Effector memory CD4-positive, alpha-beta T cell (primary cell): ENCODE measurements around the gene MAK.

ENCODE experiments used
- DNase-seq, 3 donors: peaks; one replicate each; pipeline ENCODE4 v3.0.0-alpha.2; 2020
- H3K27ac ChIP-seq: 2 replicates; pipeline ENCODE4 v1.7.0; 2013; ENCODE audit warnings: mild to moderate bottlenecking, low read length, moderate library complexity; ENCODE audit not compliant: insufficient read depth, poor library complexity, severe bottlenecking
- H3K27me3 ChIP-seq: replicated peaks from 2 replicates; pipeline ENCODE4 v1.7.0; 2013; ENCODE audit warnings: mild to moderate bottlenecking, low read length; ENCODE audit not compliant: insufficient read depth, control insufficient read depth, poor library complexity, severe bottlenecking
- H3K36me3 ChIP-seq: 2 replicates; pipeline ENCODE4 v1.7.0; 2013; ENCODE audit warnings: mild to moderate bottlenecking, low read length, moderate library complexity; ENCODE audit not compliant: control insufficient read depth, insufficient read depth
- H3K4me1 ChIP-seq: 2 replicates; pipeline ENCODE4 v1.7.0; 2013; ENCODE audit warnings: low read length, mild to moderate bottlenecking; ENCODE audit not compliant: control insufficient read depth, insufficient read depth, poor library complexity, severe bottlenecking
- H3K4me3 ChIP-seq: 2 replicates; pipeline ENCODE4 v1.7.0; 2013; ENCODE audit warnings: low read length, low read depth, mild to moderate bottlenecking; ENCODE audit not compliant: insufficient read depth, poor library complexity, severe bottlenecking
- H3K9me3 ChIP-seq: 2 replicates; pipeline ENCODE4 v1.7.0; 2013; ENCODE audit warnings: mild to moderate bottlenecking, low read length, moderate library complexity; ENCODE audit not compliant: control insufficient read depth

Gene MAK

DNA sequence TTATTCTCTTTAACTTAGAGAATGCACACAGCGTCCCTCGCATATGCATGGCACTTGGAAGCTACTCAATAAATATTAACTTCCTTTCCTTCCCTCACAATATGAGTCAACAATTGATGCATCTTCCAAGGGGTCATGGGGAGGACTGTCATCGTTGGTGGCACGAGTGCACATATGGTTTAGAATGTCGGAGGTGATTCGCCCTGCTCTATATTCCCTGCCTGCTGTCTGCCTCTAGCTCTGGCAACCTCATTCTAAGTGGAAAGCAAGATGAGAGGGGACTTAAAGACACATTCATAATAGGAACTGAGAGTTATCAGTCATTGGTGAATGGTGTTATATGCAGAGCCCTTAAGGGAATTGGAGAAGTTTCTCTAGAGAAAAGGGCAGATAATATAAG is 44.6 kb downstream of the MAK start:
- DNase-seq = no peak
- H3K27me3 ChIP-seq = no peaks in the 10 kb centered on the region

DNA sequence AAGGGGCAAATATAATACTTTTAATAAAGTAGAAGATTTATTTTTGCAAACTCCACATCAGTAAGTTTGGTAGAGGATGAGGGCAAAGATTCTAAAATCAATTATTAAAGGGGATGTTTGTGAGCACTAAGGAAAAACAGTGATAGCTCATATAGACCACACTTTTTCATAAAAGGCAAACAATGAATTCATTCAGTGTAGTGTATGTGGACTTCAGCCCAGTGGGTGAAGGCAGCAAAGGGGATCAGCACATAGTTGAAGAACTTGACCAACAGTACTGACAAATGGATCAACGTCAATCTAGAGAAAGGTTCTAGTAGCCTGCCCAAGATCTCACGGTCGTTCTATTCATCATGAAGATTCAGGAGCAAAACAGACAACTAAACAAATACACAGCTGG is 45.3 kb downstream of the MAK start:
- no peaks in the 10 kb centered on the region for H3K36me3 ChIP-seq
- H3K9me3 ChIP-seq = no peaks in the 10 kb centered on the region
- no peaks in the 10 kb centered on the region for H3K27me3 ChIP-seq
- no peak overlapping the region for H3K4me3 ChIP-seq
- no peaks in the 10 kb centered on the region for H3K4me1 ChIP-seq
- no peak overlapping the region for H3K27ac ChIP-seq
- DNase-seq = no peak

More for the DNA sequence above, 44.6 kb downstream of the MAK start:
- H3K27ac ChIP-seq = no peak overlapping the region
- no peak overlapping the region for H3K4me3 ChIP-seq
- no peaks in the 10 kb centered on the region for H3K4me1 ChIP-seq
- no peaks in the 10 kb centered on the region for H3K9me3 ChIP-seq
- H3K36me3 ChIP-seq = no peaks in the 10 kb centered on the region

- H3K27me3 ChIP-seq = no peaks in the 10 kb centered on the region
- H3K27ac ChIP-seq = no peak overlapping the region
- no peak overlapping the region for H3K4me3 ChIP-seq
- no peaks in the 10 kb centered on the region for H3K9me3 ChIP-seq
- no peak for DNase-seq
- no peaks in the 10 kb centered on the region for H3K36me3 ChIP-seq
- H3K4me1 ChIP-seq = no peaks in the 10 kb centered on the region
Measured at GRCh38 chr6:10792101-10792500, 46.2 kb downstream of the MAK start.

GRCh38 chr6:10791673-10792072 is 46.7 kb downstream of the MAK start:
- Histone ChIP-seq H3K4me1 (no peaks in the 10 kb centered on the region), H3K27ac (no peak overlapping the region), H3K4me3 (no peak overlapping the region), H3K27me3 (no peaks in the 10 kb centered on the region), H3K36me3 (no peaks in the 10 kb centered on the region), H3K9me3 (no peaks in the 10 kb centered on the region)
- DNase-seq = no peak

DNA sequence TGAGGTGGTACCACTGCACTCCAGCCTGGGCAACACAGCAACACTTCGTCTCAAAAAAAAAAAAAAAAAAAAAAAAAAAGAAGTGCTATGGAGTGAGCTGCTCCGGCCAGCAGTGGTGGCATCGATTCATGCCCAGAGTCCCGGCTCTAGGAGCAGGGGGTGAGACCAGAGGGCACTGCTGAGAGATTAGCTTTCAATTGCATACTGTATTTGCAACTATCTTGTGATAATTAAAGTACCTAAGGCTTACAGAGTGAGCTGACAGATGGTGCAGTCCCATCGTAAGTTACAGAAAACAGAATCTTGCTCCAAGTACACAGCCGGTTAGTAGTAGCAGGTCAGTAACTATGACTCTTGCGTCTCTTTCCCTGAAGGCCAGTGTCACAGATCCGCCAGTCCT is 59.3 kb downstream of the MAK start:
- H3K4me1 ChIP-seq = no peaks in the 10 kb centered on the region
- H3K27ac ChIP-seq = no peak overlapping the region
- no peaks in the 10 kb centered on the region for H3K27me3 ChIP-seq
- no peak for DNase-seq
- H3K9me3 ChIP-seq = no peaks in the 10 kb centered on the region
- no peaks in the 10 kb centered on the region for H3K36me3 ChIP-seq
- no peak overlapping the region for H3K4me3 ChIP-seq

DNA sequence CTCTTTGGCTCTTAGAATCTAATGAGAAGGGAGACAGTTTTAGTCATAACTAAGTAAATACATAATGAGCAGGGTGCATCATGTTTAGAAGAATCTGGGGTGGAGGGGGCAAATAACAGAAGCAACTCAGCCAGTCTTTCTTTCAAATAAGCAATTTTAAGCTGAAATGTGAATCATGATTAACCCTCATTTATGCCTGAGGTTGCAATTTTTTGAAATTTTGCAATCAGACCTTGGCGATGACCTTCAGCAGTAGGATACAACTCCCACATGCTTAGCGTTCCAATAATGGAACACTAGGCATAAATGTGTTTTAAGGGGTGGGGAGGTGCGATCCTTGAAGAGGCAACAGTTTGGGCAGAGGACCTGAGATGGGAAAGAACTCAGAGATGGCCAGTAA is 60.1 kb downstream of the MAK start:
- DNase-seq = no peak
- no peaks in the 10 kb centered on the region for H3K9me3 ChIP-seq
- H3K4me1 ChIP-seq = no peaks in the 10 kb centered on the region
- no peak overlapping the region for H3K27ac ChIP-seq
- H3K4me3 ChIP-seq = no peak overlapping the region
- no peaks in the 10 kb centered on the region for H3K36me3 ChIP-seq
- H3K27me3 ChIP-seq = no peaks in the 10 kb centered on the region

- Histone ChIP-seq H3K4me3 (no peak overlapping the region), H3K27ac (no peak overlapping the region), H3K4me1 (no peaks in the 10 kb centered on the region), H3K36me3 (no peaks in the 10 kb centered on the region), H3K27me3 (no peaks in the 10 kb centered on the region), H3K9me3 (no peaks in the 10 kb centered on the region)
- no peak for DNase-seq
Measured at GRCh38 chr6:10771371-10771894, 66.9 kb downstream of the MAK start.

DNA sequence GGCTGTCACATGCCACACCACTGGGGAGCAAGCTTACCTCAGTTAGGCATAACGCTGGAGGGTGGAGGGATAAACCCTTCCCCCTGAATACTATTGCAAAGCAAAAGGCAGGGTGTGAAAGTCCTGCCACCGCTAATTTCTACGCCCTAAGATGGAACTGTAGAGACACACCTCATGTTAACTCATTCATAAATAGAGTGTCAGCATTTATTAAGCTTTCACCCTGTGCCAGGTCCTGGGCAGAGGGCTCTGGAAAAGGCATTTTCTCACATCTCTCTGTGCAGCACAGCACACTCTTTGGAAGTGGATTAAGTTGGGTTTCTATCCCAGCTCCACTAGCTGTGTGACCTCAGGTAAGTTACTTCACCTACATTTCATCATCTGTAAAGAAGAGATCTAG is 68.9 kb downstream of the MAK start:
- Histone ChIP-seq H3K4me1 (no peaks in the 10 kb centered on the region), H3K4me3 (no peak overlapping the region), H3K36me3 (peaks cover 4% of the 10 kb centered on the region), H3K27me3 (no peaks in the 10 kb centered on the region), H3K9me3 (no peaks in the 10 kb centered on the region), H3K27ac (no peak overlapping the region)
- no peak for DNase-seq

- Histone ChIP-seq H3K27ac (no peak overlapping the region), H3K9me3 (no peaks in the 10 kb centered on the region), H3K27me3 (no peaks in the 10 kb centered on the region), H3K36me3 (peaks cover 10% of the 10 kb centered on the region), H3K4me3 (no peak overlapping the region), H3K4me1 (no peaks in the 10 kb centered on the region)
- no peak for DNase-seq
Measured at GRCh38 chr6:10763006-10763405, 75.3 kb downstream of the MAK start.

- Histone ChIP-seq H3K27me3 (no peaks in the 10 kb centered on the region), H3K36me3 (peaks cover 11% of the 10 kb centered on the region), H3K4me3 (no peak overlapping the region), H3K27ac (no peak overlapping the region), H3K4me1 (no peaks in the 10 kb centered on the region), H3K9me3 (no peaks in the 10 kb centered on the region)
- no peak for DNase-seq
Measured at GRCh38 chr6:10759884-10760329, 78.4 kb downstream of the MAK start.
